Measurements from ENCODE around the gene FBP1.
"Not testable (repeated sequence)": the region's sequence is repeated elsewhere in the genome, so short reads cannot be mapped to it uniquely, and the experiment has no call there.

The FBP1 gene

GRCh38 chr9:94568972-94569712, 70.2 kb downstream of the FBP1 start:
- DNase-seq, result no peak

- no peak for DNase-seq
Measured at GRCh38 chr9:94568250-94568889, 70.9 kb downstream of the FBP1 start.

- DNase-seq, result no peak
Measured at GRCh38 chr9:94567271-94567670, 72.0 kb downstream of the FBP1 start.

DNA sequence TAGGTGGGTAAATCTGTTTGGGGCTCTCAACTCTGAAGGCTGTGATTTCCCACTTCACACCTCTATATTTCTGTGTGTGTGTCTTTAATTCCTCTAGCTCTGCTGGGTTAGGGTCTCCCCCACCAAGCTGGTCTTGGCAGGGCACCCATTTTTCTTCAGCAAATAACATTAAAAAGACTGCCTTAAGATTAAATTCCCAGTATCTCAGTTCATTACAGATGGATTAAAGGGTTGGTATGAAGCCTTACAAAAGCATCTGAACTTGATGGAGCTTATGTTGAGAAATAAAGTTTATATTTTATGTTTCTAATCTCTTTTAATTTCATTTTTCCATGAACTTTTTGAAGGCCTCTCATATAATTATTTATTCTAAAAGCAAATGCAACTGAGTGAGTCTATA, 72.8 kb downstream of the FBP1 start:
- no peak for DNase-seq

DNA sequence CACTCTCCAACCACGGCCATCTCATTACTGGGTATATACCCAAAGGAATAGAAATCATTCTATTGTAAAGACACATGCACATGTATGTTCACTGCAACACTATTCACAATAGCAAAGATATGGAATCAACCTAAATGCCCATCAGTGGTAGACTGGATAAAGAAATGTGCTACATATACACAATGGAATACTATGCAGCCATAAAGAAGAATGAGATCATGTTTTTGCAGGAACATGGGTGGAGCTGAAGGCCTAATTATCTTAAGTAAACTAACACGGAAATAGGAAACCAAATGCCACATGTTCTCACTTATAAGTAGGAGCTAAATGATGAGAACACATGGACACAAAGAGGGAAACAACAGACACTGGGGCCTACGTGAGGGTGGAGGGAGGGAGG, 75.0 kb downstream of the FBP1 start:
- not testable (repeated sequence) for DNase-seq

DNA sequence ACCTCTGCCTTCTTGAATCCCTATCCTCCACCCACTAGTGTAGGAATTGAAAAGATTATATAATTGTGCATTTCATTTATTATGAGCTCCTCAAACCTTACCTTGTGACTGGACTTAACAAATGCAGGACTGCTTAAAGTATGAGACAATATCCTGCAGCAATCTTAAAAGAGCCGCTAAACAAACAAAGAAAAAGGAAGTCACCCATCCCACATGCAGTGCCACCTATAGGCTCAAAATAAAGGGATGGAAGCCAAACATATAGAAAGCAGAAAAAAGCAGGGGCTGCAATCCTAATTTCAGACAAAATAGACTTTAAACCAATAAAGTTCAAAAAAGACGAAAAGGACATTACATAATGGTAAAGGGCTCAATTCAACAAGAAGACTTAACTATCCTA, 75.8 kb downstream of the FBP1 start:
- DNase-seq, result no peak

- no peak for DNase-seq
Measured at GRCh38 chr9:94560237-94560636, 79.1 kb downstream of the FBP1 start.

- no peak for DNase-seq
Measured at GRCh38 chr9:94557376-94557775, 81.9 kb downstream of the FBP1 start.

- DNase-seq, result no peak
Measured at GRCh38 chr9:94554439-94555331, 84.6 kb downstream of the FBP1 start, which contains the start of gene PCAT7. Gene PCAT7, plus strand, starts transcription at chr9:94555083.

GRCh38 chr9:94554078-94554438, 85.3 kb downstream of the FBP1 start:
- no peak for DNase-seq
